HG02763 (cell line): Measurements from ENCODE around the gene HEMGN.

Experiments used
- ATAC-seq: cut with Tn5 transposase; IDR thresholded peaks from one replicate; pipeline ENCODE4 v1.9.1; 2021; ENCODE audit warnings: mild to moderate bottlenecking, moderate library complexity; ENCODE audit not compliant: unreplicated experiment

Gene HEMGN

GRCh38 chr9:97933297-97933998 is 4.5 kb downstream of the HEMGN start:
- no peak for ATAC-seq

- ATAC-seq = no peak
These were observed 7.0 kb downstream of the HEMGN start for GRCh38 chr9:97930972-97931371.

DNA sequence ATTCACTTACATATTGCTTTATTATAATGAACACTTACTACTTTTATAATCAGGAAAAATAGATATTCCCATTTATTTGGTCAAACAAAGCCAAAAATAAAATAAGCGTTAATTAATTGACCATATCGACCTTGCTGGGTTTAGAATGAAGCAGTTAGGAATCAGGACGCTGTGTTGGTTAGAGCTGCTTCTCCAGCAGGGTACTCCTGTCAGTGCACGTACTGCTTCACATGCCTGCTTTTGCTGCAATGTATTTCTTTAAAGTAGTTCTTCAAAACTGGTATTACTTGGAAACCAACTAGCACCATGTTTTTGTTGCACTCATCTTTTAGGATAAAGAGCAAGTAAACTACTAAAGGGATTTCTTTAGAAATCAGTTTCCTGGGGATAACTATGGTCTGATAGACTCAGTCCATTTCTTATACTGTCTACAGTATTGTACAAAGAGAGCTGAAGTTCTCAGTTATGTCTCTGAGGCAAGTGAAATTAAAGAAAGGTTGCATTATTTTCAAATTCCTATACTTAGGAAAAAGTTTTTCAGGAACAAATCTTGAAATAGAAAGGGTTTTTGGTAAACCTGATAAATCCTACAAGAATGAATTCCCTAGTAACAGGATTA is 8.9 kb downstream of the HEMGN start:
- ATAC-seq = no peak

- ATAC-seq = no peak
These were observed 12.3 kb downstream of the HEMGN start for GRCh38 chr9:97925497-97926334.

DNA sequence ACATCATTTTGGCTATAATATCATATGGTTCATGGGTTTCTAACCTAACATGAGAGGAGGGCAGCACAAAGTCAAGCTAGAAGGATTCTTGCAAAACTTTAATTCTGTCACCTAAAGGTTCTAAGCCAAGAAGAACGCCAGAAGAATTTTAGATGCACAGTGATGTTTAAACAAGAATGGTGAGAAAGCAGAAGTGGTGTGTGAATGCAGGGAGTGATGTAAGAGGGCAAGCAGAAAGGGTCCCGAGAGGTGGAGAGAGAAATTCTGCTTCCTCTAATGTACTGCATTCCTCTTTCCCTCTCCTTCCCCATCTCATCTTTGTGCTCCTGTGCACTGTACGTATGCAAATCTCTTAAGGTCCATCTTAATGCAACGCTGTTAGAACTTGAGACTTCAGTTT is 13.6 kb downstream of the HEMGN start:
- ATAC-seq = no peak

DNA sequence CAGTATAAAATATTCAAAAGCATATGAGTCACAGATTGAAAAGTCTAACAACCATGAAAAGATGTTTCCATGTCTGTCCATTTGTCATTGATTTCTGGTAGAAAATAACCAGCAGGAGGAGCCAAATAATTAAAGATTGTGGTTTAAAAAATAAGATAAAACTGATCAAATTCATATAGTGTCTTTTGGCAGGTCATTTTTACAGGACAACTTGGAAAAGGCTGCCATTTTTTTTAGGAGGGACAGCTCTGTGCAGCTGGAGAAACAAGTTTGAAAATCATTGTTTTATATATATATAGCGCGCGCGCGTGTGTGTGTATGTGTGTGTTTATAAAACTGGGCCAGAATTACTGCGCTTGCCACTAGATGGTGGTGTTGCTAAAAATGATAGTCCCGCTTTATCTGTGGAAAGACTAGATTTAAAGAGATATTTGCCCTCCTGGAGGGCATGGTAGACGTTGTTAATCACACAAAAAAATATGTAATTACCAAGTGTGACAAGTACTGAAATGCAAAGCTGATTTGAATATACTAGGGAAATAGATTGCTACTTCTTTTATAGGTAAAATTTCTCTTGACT is 14.4 kb downstream of the HEMGN start:
- no peak for ATAC-seq

DNA sequence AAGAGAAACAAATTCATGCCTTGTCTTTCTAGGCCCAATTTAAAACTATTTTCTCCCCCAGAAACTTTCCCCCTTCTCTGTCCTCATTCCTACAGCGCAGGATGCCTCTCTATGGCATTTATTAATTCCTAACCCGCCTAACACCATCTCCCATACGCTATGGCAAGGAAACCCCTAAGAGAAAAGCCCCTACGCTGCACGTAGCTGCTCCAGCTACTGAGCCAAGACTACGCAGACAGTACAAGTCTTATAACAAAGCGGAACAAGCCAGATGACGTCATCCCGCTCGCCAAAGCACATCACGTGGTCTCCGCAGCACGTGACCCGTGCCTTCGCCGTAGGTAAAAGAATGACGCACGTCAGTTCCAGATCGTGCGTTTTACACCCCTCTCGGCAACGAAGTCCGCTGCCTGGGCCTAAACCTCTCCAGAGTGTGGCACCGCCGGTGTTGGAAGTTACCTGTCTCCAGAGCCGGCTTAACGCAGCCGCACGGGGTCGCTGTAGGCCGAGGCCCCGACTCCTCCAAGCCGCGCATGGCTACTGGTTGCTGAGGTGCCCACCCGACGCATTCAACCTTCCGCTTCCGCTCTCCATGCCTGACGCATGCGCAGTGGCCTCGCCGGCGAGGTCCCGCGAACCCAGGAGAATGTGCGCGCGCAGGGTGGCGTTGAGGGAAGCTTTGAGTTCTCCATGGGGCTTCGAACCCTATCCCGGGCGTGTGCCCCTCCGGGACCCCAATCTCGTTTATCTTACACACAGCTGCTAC is 15.8 kb downstream of the HEMGN start, which contains the start of gene TRMO:
TRMO (minus strand) TSS at position 542 of the 766 bp plus-strand sequence; CDS start at position 535, 7 bp downstream.
- ATAC-seq = peak; percentile 88

DNA sequence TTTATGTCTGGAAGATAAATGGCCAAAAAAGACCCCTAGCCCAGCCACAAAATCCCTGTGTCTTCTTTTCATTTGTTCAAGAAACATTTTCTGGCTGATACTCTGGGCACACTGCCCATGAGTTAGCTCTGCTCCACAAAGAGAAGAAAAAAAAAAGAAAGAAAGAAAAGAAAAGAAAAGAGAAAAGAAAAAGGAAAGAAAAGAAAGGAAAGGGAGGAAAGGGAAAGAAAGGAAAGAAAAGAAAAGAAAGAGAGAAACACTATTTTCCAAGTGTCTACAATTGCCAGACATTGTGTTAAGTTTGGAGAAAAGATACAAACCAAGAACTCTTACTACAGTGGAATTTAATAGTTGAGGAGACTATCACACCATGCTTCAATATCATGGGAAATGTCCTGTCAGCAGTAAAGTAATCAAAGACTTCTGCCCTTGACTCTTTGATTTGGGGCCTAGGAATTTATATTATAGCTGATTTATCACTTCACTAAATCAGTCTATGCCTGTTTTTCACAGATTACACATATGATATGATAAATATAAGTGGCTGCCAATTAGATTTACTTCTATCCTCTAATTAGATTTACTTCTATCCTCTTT is 18.7 kb downstream of the HEMGN start:
- ATAC-seq = no peak

GRCh38 chr9:97918611-97919010 is 19.4 kb downstream of the HEMGN start:
- ATAC-seq = no peak

- no peak for ATAC-seq
These were observed 26.0 kb downstream of the HEMGN start for GRCh38 chr9:97911970-97912369.

DNA sequence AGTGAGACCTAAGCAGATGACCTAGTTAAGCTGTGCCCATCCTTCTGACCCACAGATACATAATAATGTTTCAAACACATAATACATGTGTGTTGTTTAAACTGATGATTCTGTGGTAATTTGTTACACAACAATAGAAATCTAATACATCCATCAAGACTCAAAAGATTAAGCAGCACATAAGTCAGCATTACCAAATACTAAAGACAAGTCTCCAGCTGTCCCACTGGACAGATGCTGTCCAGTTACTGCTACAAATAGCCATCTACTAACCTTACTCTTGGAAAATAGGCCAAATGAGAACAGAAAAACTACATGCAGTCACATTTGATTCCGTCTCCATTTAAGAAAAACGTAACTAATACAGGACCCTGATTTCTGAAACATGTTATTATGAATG is 26.4 kb downstream of the HEMGN start:
- no peak for ATAC-seq

GRCh38 chr9:97910357-97910756 is 27.6 kb downstream of the HEMGN start:
- ATAC-seq = no peak

DNA sequence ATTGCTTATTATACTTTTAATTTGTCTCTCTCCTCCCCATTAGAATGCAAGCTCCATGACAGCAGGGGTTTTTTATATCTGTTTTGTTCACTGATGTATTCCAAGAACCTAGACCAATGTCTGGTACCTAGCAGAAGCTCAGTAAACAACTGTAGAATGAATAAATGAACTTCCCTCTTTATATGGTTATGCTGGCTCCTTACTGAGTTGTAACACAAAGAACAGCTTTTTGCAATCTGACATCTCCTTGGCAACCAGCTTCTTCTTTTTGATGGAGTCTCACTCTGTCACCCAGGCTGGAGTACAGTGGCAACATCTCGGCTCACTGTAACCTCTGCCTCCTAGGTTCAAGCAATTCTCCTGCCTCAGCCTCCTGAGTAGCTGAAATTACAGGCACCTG is 29.3 kb downstream of the HEMGN start:
- ATAC-seq = no peak

- ATAC-seq = no peak
These were observed 30.3 kb downstream of the HEMGN start for GRCh38 chr9:97907632-97908031.

GRCh38 chr9:97907046-97907445 is 30.9 kb downstream of the HEMGN start:
- no peak for ATAC-seq

DNA sequence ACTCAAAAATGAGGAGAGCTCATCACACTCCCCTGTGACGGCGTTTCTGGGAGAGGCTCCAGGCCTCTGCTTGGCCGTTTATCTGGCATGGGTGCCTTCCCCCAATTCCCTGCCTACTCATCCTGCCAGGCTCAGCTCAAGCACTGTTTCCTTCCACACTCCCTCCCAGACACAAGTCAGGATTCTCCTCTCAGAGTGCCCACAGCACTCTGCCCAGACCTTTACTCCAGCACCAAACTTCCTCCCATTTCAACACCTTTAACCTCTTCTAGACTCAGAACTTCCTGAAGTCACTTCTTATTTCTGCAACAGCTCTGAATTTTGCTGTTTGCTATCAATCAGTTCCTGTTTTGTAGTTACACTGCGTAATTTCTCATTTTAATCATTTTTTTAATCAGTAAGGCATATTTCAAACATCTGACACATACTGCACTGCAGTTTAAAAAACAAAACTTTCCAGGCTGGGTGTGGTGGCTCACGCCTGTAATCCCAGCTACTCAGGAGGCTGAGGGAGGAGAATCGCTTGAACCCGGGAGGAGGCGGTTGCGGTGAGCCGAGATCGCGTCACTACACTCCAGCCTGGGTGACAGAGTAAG is 31.6 kb downstream of the HEMGN start:
- no peak for ATAC-seq

GRCh38 chr9:97905228-97905627 is 32.7 kb downstream of the HEMGN start:
- ATAC-seq = no peak

GRCh38 chr9:97904725-97905124 is 33.2 kb downstream of the HEMGN start:
- ATAC-seq = no peak

DNA sequence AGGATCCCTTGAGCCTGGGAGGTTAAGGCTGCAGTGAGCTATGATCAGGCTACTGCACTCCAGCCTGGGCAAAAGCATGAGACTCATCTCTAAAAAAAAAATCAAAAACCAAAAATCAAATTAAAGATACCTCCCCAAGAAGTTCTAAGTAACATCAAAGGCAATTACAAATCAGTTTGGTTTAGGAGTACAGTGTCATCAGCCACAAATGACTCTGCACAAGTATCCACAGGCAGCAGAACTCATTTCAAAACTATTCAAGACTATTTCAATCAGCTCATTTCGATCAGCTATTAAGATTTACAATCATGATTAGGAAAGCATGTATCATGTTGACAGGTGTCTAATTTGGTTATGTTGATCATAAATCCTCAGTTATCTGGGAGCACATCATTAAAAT is 34.8 kb downstream of the HEMGN start:
- no peak for ATAC-seq
